ENCODE measurements around the gene PALD1.
"Not testable (repeated sequence)": the region's sequence is repeated elsewhere in the genome, so short reads cannot be mapped to it uniquely, and the experiment has no call there.

The PALD1 gene

DNA sequence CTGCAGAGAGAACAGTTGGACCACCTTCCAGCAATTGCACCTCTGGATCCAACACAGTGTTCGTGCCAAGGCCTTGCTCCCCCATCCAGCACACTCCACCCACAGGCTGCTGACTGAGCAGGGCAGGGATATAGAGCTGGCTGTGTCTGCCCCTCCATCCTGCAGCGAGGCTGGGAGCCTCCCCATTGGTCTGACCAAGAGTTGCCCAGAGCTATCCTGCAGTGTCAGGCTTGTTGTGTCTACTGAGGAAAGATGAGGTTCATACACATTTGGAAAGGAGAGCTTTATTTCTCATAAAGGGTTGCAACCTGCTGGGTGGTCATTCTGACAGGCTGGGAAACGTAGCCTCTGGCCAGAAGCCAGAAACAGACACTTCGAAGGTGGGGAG lies 96.9 kb downstream of the PALD1 start:
- DNase-seq (ENCODE audit: low read depth) = no peak

DNA sequence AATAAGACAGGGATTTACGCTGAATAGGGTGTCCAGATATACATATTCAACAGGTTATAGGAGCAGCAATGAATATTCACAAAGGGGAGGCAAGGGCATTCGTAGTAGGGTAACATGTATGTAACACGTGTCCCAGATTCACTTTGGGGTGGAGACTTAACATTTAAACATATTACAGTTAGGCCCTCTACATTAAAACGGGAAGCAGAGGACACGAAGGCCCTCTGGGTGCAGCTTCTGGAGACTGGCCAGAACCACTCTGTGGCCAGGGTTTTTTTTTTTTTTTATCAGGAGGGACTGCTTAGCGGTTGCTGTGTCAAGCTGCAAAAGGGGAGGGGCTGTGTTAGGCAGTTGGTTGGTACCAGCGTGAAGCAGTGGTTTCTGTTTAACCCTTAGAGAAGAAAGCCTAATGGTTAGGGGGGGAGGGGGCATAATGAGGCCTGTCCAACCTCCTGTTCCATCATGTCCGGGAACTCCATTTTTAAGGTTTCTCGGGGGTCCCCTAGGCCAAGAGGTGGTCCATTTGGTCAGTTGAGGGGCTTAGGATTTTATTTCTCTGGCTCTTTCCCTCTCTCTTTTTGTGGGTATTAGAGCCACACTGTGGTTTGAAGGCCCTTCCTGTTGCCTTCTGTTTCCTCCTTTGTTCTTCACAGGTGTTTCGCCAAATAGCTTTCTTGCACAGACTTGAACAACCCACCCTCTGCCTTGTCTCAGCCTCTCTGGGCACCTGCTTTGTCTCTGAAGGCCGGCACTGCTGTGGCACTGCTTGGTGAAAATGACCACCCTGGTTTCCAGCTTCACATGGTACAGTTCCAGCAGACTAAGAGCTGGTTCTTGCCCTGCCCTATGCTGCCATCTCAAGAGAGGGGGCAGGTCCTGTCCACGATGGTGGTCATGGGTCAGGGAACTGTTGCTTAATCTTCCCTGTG lies 97.6 kb downstream of the PALD1 start:
- no peak for DNase-seq (ENCODE audit: low read depth)

DNA sequence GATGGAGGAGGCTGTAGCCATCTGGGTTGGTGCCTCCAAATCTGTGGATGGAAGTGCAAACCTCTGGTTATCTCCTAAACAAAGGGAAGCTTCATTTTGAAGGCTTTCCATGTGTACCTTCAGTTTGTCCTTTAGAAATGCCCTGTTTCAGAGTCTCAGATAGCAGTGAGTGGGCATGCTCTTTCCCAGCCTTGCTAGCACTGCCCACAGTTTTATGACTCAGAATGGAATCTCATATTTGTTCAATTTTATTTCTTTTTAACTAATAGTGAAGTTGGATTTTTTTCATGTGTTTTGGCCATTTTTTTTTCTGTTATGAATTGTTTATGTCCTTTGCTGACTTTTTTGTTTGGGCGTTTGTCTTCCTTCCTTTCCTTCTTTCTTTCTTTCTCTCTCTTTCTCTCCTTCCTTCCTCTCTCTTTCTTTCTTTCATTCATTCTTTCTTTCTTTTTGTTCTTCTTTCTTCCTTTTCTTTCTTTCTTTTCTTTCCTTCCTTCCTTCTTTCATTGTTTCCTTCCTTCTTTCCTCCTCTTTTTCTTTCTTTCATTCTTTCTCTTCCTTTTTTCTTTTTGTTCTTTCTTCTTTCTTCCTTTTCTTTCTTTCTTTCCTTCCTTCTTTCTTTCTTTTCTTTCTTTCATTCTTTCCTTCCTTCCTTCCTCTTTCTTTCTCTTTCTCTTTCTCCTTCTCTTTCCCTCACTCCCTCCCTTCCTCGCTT lies 98.4 kb downstream of the PALD1 start:
- no peak for DNase-seq (ENCODE audit: low read depth)

DNA sequence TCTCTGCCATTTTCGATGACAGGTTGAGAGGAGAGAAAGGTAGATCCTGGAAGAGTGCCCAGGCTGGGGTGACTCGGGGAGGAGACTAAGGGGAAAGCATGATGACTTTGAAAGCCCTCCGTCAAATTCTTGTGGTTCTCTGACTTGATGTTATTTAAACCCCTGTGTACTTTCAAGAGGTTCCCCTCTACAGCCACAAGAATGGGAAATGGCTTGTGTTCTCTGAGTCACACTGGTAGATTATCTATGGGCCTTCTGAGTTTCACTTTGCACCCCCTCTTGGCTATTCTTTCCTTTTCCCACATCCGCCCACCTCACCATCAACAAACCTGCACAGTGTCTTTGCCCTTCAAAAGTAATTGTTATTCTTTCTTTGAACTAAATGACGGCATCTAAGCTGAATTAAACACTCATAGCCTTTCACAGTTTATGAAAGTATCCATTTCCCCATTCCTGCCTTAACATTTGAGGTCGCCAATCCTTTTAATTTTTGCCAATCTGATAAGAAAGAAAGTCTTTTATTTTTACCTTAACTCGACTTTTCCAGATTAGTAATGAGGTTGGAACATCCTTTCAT lies 99.9 kb downstream of the PALD1 start:
- DNase-seq (ENCODE audit: low read depth) = peak; percentile 22

DNA sequence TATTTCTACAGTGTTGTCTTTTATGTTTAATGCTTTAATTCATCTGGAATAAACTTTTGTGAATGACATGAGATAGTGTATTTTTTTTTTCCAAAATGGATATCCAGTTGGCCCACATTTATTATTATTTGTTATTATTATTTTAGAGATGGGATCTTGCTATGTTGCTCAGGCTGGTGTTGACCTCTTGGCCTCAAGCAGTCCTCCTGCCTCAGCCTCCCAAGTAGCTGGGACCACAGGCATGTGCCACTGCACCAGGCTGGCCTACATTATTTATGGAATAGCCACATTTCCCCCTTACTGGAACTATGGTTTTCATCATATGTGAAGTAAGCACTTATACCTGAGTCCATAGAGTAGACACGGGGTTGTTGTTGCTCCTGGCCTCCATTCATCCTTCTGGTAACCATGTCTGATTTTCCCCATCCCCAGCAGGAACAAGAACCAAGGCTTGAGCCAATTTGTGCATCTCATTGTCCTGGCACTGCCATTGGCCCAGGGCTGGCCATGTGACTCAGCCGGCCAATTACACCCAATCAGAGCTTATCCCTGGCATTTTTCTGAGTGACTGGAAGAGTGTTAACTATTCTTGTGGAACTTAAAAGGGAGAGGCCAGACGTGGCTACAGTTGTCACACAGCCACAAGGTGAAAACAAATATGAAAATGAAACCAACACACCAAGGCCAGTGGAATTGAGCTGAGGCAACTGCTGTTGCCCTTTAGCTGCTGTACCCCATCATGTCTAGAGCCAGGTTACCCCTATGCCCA lies 100.9 kb downstream of the PALD1 start:
- DNase-seq (ENCODE audit: low read depth) = no peak

DNA sequence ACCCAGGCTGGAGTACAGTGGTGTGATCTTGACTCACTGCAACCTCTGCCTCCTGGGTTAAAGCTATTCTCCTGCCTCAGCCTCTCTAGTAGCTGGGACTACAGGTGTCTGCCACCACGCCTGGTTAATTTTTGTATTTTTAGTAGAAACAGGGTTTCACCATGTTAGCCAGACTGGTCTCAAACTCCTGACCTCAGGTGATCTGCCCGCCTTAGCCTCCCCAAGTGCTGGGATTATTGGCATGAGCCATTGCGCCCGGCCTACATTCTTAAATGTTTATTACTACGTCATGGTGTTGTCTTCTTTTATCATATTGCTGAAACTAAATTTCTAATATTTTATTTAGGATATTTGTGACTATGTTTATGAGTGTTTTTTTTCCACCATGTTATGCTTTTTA lies 102.6 kb downstream of the PALD1 start:
- not testable (repeated sequence) for DNase-seq (ENCODE audit: low read depth)

DNA sequence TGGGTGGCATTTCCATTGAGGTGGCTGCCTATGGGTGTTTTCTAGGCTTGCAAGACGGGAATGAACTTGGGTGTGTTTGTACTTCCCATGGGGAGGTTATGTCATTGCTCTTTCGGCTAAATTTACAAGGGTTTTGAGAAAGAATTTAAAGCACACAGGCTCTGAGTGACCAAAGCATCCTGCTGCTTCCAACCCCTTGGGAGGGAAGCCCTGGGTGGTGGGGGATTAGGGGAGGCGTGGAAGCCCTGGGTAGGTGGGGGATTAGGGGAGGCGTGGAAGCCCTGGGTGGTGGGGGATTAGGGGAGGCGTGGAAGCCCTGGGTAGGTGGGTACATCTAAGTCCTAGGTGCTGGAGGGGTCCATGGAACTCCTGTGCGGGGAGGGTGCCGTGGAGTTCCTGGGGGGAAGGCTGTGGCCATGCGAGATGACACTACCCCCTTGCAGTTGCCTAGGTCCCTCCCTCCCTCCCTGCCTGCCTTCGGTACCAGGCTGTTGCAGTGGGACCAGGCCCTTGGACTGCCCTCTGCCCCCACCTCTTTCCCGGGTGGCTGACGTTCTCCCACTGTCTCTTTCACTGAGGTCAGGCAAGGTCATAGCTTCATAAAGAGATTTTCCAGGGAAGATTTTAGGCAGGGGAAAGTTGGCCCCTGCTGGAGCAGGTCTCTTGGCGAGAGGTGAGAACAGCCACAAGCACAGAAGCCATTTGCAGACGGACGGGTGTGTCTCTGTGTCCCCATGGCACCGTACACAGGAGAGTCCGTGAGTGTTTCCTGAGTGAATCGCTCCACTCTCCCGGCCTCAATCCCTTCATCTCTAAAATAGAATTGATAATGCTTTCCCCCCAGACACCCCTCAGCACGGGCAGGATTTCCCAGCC lies 104.5 kb downstream of the PALD1 start:
- DNase-seq (ENCODE audit: low read depth) = no peak

DNA sequence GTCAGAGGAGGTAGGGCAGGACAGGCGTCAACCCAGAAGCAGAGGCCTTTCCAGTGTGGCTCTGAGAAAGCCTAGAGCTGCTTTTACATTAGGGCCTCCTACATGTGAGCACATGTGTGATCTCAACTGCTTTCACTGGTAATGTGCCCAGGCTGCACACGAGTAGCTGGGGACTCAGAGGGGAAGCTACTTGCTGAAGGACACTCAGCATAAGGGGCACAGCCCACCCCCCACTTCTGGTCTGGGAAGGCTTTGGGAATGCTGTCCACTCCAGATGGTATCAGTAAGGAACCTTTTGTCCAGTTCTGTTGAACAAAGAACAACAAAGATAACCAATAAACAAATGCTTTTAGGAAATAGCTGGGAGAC lies 105.1 kb downstream of the PALD1 start:
- DNase-seq (ENCODE audit: low read depth) = no peak

DNA sequence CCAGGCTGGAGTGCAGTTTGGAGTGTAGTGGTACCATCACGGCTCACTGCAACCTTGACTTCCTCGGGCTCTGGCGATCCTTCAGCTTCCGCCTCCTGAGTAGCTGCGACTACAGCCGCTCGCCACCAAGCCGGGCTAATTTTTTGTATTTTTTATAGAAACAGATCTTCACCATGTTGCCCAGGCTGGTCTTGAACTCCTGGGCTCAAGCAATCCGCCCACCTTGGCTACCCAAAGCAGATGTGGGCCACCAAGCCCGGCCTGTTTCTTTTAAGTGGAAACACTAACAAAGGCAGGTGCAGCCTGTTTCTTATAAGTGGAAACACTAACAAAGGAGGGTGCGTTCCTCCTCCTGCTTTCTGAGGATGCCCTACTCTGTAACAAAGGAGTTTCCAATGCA lies 105.8 kb downstream of the PALD1 start:
- no peak for DNase-seq (ENCODE audit: low read depth)

DNA sequence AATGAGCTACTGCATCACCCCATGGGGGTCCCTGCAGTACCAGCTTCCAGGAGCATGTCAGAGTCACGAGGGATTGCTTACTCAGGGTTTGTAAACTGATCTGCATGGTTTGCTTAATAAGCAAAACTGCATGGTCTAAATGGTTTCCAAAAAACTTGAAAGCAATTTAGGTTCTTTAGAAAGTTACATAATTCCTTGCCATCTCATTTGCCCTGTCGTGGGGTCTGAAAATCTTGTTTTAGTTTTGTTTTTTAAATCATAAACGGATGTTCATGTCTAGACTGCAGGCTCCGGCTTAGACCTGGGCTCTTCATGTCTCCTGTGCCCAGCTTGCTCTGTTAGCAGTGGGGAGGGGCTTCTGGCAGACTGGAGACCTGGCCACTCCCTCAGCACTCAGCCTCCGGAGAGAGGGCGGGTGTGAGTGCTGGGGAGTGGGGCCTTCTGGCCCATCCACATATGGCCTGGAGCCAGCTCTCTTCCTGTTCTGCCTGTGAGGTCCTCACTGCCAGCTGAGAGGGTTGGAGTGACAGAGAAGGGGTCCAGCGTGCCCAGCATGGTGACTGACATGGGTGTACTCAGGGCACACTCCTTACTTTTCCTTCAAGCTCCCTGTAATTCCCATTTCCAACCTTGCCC lies 106.5 kb downstream of the PALD1 start:
- no peak for DNase-seq (ENCODE audit: low read depth)

DNA sequence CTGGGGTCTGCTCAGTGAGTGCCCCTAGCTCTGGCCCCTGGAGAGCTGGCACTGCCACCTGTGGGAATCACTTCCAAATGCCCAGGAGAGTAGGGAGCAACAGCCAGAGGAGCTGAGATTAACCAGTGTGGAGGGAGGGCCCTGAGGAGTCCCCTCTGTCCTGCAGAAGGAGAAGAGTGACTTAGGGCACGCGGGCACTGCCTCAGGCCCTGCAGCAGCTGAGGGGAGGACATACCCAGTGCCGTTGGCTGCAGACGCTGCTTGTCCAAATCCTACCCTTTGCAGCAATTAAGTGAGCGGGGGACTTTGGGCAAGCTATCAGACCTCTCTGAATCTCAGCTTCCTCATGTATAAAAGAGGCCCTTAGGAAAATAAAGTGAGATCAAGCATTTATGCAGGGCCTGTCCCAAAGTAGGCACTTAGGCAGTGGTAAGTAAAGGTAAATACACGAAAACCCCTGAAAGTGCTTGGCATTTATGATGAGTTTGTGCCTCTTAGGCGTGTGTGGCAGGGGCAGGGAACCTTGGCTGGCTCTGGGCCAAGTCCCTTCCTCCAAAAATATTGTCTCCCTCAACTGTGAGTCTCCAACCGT lies 107.1 kb downstream of the PALD1 start:
- DNase-seq (ENCODE audit: low read depth) = no peak

DNA sequence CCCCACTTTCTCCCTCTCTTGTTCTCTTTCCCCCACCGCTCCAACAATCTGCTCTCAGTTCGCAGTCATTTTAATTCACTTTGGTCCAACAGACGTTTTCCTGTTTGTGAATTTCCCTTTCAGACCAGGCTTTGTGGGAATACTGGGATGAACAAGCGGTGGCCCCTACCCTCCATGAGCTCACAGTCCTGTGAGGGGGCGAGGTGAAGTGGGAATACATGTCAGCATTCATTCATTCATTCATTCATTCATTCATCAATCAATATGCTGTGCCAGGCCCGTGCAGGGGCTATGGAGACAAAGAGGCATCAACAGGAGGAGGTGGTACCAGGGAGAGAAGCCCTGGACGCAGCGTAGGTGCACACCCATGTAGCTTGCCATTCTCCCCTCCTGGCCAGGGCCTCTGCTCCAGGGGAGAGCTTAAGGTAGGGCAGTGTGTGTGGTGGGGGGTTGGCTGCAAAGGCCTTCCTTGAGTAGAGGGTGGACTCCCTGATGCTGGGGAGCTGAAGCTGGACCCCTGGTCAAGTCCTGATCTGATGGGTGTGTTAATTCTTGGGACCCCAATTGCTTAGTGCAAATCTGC lies 107.9 kb downstream of the PALD1 start:
- no peak for DNase-seq (ENCODE audit: low read depth)

DNA sequence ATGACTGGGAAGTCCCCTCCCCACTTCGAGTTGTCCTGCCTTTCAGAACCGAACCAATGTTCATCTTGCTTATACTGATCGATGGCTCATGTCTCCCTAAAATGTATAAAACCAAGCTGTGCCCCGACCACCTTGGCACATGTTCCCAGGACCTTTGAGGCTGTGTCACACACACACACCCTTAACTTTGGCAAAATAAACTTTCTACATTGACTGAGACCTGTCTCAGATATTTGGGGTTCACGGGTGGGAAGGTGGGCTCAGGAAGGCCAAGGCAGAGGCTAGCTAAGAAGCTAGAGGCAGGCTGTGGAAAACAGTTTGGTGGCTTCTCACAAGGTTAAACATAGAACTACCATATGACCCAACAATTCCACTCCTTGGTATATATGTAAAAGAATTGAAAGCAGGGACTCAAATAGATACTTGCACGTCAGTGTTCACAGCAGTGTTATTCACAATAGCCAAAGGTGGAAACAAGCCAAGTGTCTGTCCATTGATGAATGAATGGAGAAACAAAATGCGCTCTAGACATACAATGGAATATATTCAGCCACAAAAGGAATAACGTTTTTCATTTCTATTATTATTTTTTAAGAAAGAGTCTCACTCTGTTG lies 108.6 kb downstream of the PALD1 start:
- DNase-seq (ENCODE audit: low read depth) = no peak

DNA sequence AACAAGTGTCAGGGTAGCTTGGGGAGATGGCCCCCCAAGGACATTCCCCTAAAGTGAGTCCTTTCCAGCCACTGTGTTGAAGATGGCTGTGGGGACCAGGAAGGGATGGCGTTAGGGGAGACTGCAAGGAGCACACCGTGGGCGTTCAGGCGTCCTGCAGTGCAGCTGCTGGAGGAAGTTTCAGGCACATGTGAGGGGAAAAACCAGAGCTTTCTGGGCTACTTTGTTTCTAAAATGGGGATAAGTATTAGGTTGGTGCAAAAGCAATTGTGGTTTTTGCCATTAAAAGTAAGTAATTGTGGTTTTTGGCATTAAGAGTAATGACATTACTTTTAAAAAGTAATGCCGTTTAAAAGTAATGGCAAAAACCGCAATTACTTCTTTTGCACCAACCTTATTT lies 109.7 kb downstream of the PALD1 start:
- no peak for DNase-seq (ENCODE audit: low read depth)

DNA sequence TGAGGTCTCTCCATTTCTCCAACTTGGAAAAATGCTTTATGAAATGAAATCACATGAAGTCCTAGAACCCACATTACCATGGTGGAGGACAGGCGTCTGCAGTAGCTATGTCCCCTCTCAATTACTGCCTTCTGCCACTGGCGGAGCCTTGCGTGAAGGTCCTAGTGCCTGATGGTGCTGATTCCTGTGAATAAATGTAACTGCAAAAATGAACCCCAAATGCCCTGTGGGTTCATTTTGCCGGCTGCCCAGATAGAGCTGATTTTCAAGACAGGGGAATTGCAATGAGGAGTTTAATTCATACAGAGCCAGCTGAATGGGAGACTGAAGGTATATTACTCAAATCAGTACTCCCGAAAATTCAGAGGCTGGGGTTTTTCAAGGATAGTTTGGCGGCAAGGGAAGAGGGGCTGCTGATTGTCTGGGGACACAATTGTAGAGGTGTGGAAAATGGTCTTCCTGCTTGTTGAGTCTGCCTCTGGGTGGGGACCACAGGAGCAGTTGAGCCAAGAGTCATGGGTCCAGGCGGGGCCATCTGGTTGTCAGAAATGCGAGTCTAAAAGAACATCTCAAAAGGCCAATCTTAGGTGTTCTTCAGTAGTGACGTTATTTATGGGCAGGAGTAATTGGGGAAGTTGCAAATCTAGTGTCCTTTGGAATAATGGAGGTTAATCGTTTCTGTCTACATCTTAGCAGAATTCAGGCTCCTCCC lies 110.4 kb downstream of the PALD1 start:
- no peak for DNase-seq (ENCODE audit: low read depth)

DNA sequence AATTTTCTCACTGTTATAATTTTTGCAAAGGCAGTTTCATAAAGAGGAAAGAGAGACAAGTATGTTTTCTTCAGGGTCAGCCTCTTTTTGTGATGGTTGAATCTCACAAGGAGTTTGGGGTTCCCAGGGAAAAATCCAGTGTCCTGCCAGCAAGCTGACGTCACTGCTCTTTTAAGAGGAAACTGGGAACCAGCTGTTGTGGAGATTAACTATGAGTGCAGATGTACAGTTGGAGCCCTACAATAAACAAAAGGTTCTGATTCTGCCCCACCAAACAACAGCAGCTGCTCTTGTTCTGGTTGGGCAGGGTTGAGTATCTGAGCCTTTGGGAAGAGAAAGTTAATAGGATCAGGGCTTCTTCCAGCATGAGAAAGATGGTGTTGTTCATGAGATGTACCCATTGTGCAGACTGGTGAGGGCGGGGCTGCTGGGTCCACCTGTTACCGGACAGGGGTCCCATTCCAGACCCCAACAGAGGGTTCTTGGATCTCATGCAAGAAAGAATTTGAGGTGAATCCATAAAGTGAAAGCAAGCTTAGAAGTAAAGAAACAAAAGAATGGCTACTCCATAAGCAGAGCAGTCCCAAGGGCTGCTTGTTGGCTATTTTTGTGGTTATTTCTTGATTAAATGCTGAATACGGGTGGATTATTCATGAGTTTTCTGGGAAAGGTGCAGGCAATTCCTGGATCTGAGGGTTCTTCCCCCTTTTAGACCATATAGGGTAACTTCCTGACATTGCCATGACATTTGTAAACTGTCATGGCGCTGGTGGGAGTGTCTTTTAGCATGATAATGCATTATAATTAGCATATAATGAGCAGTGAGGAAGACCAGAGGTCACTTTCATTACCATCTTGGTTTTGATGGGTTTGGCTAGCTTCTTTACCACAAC lies 111.4 kb downstream of the PALD1 start:
- DNase-seq (ENCODE audit: low read depth) = no peak

DNA sequence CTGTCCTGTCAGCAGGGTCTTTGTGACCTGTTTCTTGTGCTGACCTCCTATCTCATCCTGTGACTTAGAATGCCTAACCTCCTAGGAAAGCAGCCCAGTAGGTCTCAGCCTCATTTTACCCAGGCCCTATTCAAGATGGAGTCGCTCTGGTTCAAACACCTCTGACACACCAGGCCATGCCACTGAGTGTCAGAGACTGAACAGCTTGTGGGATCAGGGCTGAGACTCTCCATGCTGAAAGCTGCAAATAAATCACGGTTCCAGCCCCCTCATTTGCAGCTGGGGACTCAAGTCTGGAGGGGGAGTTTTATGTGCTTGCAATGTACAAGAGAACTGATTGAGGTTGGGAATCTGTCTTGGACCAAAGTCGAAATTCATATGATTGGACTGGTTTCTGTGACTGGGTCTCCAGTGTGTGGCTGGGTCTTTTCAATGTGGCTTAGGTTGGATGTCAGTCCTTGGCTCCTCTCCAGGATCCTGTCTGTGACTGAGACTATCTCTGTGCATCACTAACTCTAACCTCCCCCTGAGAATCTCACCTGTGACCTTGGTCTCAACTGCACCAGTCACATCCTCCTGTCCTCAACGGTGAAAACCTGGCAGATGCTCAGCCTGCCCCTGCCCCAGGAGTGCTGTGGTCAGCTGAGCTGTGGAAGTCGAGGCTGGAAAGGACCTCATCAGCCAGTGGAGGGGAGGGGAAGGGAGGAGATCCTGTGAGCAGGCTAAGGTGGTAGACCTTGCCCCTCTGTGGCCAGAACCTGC lies 112.3 kb downstream of the PALD1 start:
- DNase-seq (ENCODE audit: low read depth) = no peak
